H1 (cell line): Measurements from ENCODE around the gene MPLKIP.

Experiments used
- BRCA1 ChIP-seq: IDR thresholded peaks from 2 replicates; pipeline ENCODE4 v1.6.1; 2012; ENCODE audit warnings: low read depth, low read length, improper control_type of control experiment
- CHD1 ChIP-seq: IDR thresholded peaks from 2 replicates; pipeline ENCODE4 v1.6.1; 2012; ENCODE audit warnings: low read depth, low read length, improper control_type of control experiment
- EZH2 ChIP-seq: fragments of 200-600 bp; sonication (generic); IDR thresholded peaks from 2 replicates; pipeline ENCODE4 v1.7.1; 2012; ENCODE audit warnings: low read depth, mild to moderate bottlenecking, moderate library complexity, low read length, inconsistent platforms; ENCODE audit not compliant: severe bottlenecking
- GABPA ChIP-seq: IDR thresholded peaks from 2 replicates; pipeline ENCODE4 v1.6.1; 2011; ENCODE audit warnings: mild to moderate bottlenecking, low read length, moderate library complexity, borderline replicate concordance; ENCODE audit not compliant: insufficient read depth
- SP1 ChIP-seq: IDR thresholded peaks from 2 replicates; pipeline ENCODE4 v1.6.1; 2011; ENCODE audit warnings: low read depth, low read length
- TAF7 ChIP-seq: optimal IDR thresholded peaks from 2 replicates; pipeline ENCODE3; 2011; ENCODE audit warnings: low read depth, mild to moderate bottlenecking, inconsistent platforms, low read length, moderate library complexity, borderline replicate concordance
- TF ChIP-seq, protein P1 (sequence below), 3 experiments: IDR thresholded peaks; 1 replicate in 2 of 3; 2 replicates in 1 of 3; pipeline versions ENCODE4 v1.5.1 to v1.6.1; 2011; ENCODE audit warnings: low read length in 3 of 3, mild to moderate bottlenecking in 3 of 3, inconsistent platforms in 2 of 3, low read depth in 1 of 3, moderate library complexity in 1 of 3; ENCODE audit not compliant: insufficient read depth in 1 of 3; ENCODE audit errors: control extremely low read depth in 1 of 3
- TF ChIP-seq, protein P2 (sequence below): IDR thresholded peaks from 2 replicates; pipeline ENCODE4 v1.6.1; 2011; ENCODE audit warnings: low read length, improper control_type of control experiment

DNA sequence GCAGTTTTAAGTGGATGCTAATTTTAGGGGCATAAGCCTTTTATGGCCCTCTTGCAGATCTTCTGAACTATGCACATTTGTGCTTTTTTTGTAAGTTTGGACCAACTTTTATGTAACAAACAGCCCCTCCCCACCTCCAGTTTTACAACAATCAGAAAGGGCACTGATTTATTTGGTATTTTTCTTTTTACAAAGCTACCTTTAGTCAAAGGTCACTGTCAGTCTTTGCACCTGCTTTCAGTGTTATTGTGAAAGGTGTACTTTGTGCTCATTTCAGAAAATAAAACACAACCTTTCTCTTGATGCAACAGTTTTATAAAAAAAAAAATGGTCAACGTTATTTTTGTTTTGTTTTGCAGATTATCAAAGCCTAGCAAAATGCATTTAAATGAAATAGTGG lies 39.2 kb downstream of the MPLKIP start:
- TF ChIP-seq CHD1 = no peak
- TF ChIP-seq, protein P1, sequence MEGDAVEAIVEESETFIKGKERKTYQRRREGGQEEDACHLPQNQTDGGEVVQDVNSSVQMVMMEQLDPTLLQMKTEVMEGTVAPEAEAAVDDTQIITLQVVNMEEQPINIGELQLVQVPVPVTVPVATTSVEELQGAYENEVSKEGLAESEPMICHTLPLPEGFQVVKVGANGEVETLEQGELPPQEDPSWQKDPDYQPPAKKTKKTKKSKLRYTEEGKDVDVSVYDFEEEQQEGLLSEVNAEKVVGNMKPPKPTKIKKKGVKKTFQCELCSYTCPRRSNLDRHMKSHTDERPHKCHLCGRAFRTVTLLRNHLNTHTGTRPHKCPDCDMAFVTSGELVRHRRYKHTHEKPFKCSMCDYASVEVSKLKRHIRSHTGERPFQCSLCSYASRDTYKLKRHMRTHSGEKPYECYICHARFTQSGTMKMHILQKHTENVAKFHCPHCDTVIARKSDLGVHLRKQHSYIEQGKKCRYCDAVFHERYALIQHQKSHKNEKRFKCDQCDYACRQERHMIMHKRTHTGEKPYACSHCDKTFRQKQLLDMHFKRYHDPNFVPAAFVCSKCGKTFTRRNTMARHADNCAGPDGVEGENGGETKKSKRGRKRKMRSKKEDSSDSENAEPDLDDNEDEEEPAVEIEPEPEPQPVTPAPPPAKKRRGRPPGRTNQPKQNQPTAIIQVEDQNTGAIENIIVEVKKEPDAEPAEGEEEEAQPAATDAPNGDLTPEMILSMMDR (IDR thresholded peaks at IDR 0.05; ENCODE audit: control extremely low read depth in 1 of 3, insufficient read depth in 1 of 3, low read depth in 1 of 3, low read length in 3 of 3) = no peak
- TF ChIP-seq GABPA = no peak
- no peak for TF ChIP-seq SP1
- TF ChIP-seq EZH2 = no peak
- TF ChIP-seq, protein P2, sequence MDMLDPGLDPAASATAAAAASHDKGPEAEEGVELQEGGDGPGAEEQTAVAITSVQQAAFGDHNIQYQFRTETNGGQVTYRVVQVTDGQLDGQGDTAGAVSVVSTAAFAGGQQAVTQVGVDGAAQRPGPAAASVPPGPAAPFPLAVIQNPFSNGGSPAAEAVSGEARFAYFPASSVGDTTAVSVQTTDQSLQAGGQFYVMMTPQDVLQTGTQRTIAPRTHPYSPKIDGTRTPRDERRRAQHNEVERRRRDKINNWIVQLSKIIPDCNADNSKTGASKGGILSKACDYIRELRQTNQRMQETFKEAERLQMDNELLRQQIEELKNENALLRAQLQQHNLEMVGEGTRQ = no peak
- no peak for TF ChIP-seq TAF7
- no peak for TF ChIP-seq BRCA1
